ENCODE results near the gene SIPA1L3. TPM values are rescaled to one million over a fixed set of nuclear protein-coding genes. Genes with fewer than 3 reads are reported as not detected.

SIPA1L3 gene
- total RNA-seq, 1 experiment from 2014 or later: 19.9 TPM

DNA sequence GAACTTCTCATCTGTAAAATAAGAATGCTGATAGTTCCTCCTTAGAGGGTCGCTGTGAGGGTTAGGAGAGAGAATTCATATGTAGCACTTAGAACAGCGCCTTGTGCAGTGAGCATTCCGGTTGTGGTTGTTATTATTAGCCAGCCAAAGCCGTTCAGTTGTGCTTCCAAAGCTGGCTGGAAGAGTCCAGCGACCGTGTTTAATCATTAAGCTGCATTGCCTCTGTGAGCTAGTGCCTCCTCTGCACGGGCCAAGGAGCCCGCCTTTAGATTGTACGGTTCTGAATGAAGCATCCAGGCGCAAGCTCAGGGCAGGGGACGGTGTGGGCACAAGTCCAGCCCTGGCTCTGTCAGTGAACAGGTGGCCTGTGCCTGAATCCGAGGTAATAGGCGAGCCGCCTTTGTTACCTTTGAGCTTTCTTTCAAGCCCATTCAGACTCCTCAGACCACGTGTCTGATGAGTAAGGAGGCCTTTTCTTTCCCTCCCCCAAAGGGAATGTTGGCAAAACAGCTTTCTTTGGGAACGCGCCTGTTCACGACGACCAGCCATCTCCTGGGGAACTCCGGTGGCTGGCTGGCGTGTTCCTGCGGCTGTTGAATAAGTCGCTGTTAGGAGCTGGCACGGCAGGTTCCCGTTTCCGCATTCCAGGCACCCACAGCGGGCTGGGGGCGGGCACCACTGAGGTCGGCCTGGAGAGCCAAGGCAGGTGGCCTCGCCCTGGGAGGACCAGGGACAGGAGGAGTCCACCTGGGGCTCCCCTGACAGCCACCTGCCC is 25.1 kb downstream of the SIPA1L3 start:
- no peak for DNase-seq (ENCODE audit: low spot score)
- Histone ChIP-seq H3K9me3 (ENCODE audit: low read depth, low read length, poor library complexity, severe bottlenecking) (no peaks in the 10 kb centered on the region), H3K27me3 (replicated peaks; ENCODE audit: insufficient read depth, low read depth, low read length, poor library complexity) (no peaks in the 10 kb centered on the region), H3K27ac (ENCODE audit: low read depth, low read length, poor library complexity, severe bottlenecking) (no peak overlapping the region), H3K36me3 (ENCODE audit: insufficient read depth, low read length, poor library complexity, severe bottlenecking) (no peaks in the 10 kb centered on the region), H3K4me3 (ENCODE audit: low read depth, low read length, poor library complexity, severe bottlenecking) (no peak overlapping the region), H3K4me1 (ENCODE audit: insufficient read depth, low read length, poor library complexity, severe bottlenecking) (no peaks in the 10 kb centered on the region)
- CTCF ChIA-PET: no interaction called here
- BruUV-seq (replicated peaks): no TSS peak
- POLR2A ChIA-PET (ENCODE audit: low non-redundant PET): no interaction called here
- intact Hi-C loops (cut with micrococcal nuclease; ENCODE audit: unreplicated experiment): no loop called here
- TF ChIP-seq, protein P1, sequence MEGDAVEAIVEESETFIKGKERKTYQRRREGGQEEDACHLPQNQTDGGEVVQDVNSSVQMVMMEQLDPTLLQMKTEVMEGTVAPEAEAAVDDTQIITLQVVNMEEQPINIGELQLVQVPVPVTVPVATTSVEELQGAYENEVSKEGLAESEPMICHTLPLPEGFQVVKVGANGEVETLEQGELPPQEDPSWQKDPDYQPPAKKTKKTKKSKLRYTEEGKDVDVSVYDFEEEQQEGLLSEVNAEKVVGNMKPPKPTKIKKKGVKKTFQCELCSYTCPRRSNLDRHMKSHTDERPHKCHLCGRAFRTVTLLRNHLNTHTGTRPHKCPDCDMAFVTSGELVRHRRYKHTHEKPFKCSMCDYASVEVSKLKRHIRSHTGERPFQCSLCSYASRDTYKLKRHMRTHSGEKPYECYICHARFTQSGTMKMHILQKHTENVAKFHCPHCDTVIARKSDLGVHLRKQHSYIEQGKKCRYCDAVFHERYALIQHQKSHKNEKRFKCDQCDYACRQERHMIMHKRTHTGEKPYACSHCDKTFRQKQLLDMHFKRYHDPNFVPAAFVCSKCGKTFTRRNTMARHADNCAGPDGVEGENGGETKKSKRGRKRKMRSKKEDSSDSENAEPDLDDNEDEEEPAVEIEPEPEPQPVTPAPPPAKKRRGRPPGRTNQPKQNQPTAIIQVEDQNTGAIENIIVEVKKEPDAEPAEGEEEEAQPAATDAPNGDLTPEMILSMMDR (conservative IDR thresholded peaks at IDR 0.05; ENCODE audit: low read depth, low read length): no peak
- no peak for TF ChIP-seq EZH2 (IDR thresholded peaks at IDR 0.05; ENCODE audit: borderline replicate concordance, low read depth, low read length, poor library complexity, severe bottlenecking)

DNA sequence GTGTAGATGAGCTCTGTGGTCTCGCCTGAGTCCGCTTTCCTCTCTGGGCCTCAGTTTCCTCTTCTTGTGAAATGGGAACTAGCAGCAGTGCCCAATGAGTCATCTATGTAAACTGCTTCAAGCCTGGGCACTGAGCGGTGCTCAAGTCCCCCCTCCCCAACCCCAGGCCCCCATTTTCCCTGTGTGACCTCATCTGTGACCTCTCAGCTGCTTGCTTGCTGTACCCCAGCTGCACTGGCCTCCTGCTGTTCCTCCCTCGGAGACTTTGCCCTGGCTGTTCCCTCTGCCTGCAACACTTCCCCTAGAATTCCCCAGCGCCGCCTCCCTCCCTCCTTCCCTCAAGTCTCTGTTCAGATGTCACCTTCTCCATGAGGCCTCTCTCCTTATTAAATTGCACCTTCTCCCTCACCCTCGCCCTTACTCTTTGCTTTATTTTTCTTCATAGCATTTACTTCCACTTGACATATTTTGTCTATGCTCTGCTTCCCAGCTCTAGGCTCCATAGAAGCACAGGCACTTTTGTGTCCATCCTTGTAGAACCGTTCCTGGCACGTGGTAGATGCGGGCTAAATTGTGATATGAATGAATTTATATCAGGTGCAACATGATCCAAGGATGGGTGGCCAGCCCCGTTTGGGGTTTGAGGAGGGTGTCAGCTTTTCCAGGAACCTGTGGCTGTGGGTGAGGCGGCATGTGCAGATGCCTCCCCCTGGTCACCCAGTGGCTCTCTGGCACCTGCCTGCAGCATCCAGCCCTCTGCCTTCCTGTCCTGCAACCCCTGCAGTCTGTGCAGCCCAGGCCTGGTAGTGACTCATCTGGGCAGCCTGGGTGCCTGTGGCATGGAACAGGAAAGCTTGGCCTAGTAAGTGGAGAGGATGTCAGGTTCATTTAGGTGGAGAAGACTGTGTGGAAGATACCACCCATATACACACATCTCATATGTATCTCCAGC is 26.3 kb downstream of the SIPA1L3 start:
- ChIA-PET CTCF (interaction anchor here (0.6 kb wide), 1 partner anchor 73 kb away, joined by 5 read pairs; no protein-coding TSS in a partner anchor), POLR2A (ENCODE audit: low non-redundant PET) (no interaction called here)
- no TSS peak for BruUV-seq (replicated peaks)
- intact Hi-C loops (cut with micrococcal nuclease; ENCODE audit: unreplicated experiment): no loop called here
- Histone ChIP-seq H3K4me3 (ENCODE audit: low read depth, low read length, poor library complexity, severe bottlenecking) (no peak overlapping the region), H3K9me3 (ENCODE audit: low read depth, low read length, poor library complexity, severe bottlenecking) (no peaks in the 10 kb centered on the region), H3K36me3 (ENCODE audit: insufficient read depth, low read length, poor library complexity, severe bottlenecking) (no peaks in the 10 kb centered on the region), H3K27ac (ENCODE audit: low read depth, low read length, poor library complexity, severe bottlenecking) (no peak overlapping the region), H3K27me3 (replicated peaks; ENCODE audit: insufficient read depth, low read depth, low read length, poor library complexity) (no peaks in the 10 kb centered on the region), H3K4me1 (ENCODE audit: insufficient read depth, low read length, poor library complexity, severe bottlenecking) (no peaks in the 10 kb centered on the region)
- no peak for DNase-seq (ENCODE audit: low spot score)
- TF ChIP-seq, protein P1 (conservative IDR thresholded peaks at IDR 0.05; ENCODE audit: low read depth, low read length): no peak
- TF ChIP-seq EZH2 (IDR thresholded peaks at IDR 0.05; ENCODE audit: borderline replicate concordance, low read depth, low read length, poor library complexity, severe bottlenecking): no peak

DNA sequence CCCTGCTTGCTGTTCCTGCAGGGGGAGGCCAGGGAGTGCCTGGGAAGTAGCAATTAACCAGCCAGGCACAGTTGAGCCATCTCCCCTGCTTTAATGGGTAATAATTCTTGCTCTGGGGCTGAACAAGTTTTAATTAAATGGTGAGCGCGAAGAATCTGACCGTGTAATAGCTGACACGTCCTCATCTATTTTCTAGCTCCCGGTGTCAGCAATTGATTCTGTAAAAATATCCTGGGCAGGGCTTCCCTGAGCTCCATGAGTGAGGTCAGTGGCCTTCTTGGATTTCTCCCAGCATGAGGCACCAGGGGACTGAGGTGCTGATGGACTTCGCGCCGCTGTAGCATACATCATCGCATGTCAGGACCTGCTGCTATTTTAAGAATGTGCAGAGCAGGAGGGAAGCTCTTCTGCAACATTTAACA is 26.9 kb downstream of the SIPA1L3 start:
- no TSS peak for BruUV-seq (replicated peaks)
- Histone ChIP-seq H3K4me1 (ENCODE audit: insufficient read depth, low read length, poor library complexity, severe bottlenecking) (no peaks in the 10 kb centered on the region), H3K27ac (ENCODE audit: low read depth, low read length, poor library complexity, severe bottlenecking) (no peak overlapping the region), H3K36me3 (ENCODE audit: insufficient read depth, low read length, poor library complexity, severe bottlenecking) (no peaks in the 10 kb centered on the region), H3K4me3 (ENCODE audit: low read depth, low read length, poor library complexity, severe bottlenecking) (no peak overlapping the region), H3K9me3 (ENCODE audit: low read depth, low read length, poor library complexity, severe bottlenecking) (no peaks in the 10 kb centered on the region), H3K27me3 (replicated peaks; ENCODE audit: insufficient read depth, low read depth, low read length, poor library complexity) (no peaks in the 10 kb centered on the region)
- no peak for DNase-seq (ENCODE audit: low spot score)
- TF ChIP-seq, protein P1 (conservative IDR thresholded peaks at IDR 0.05; ENCODE audit: low read depth, low read length): no peak
- no peak for TF ChIP-seq EZH2 (IDR thresholded peaks at IDR 0.05; ENCODE audit: borderline replicate concordance, low read depth, low read length, poor library complexity, severe bottlenecking)
- intact Hi-C loops (cut with micrococcal nuclease; ENCODE audit: unreplicated experiment): no loop called here
- ChIA-PET CTCF (no interaction called here), POLR2A (ENCODE audit: low non-redundant PET) (no interaction called here)

All from A673 (cell line).